Renal pelvis (tissue), 12 donors: ENCODE results near the gene TMEM250. TPM values are rescaled to one million over a fixed set of nuclear protein-coding genes. Genes with fewer than 3 reads are reported as not detected.
"Not testable (repeated sequence)": the region's sequence is repeated elsewhere in the genome, so short reads cannot be mapped to it uniquely, and the experiment has no call there.

Source experiments
- DNase-seq: peaks from one replicate; pipeline ENCODE4 v3.0.0-alpha.2; 2013
- long read RNA-seq, 16 experiments: transcript quantifications; one replicate each; lab custom pipeline, GENCODE V29; 2026
- polyA plus RNA-seq, 3 donors: library from polyadenylated mRNA; unstranded; fragments of 120-200 nt; gene quantifications; one replicate each; pipeline ENCODE4 v1.2.1, GENCODE V29; 2013; ENCODE audit not compliant: insufficient read length in 3 of 3

TMEM250 gene
- 10 to 100 TPM; 19.9 to 24.5 (median 23.2) TPM for polyA plus RNA-seq
- long read RNA-seq, donor 1, transcript TMEM250-201 (2 exons, 2,823 nt), result major isoform, 13 of 23 reads
- long read RNA-seq, donor 1, partial matches to known transcripts, result 9 of 23 reads
- long read RNA-seq, donor 1, other reads (novel, unspliced or antisense), result 0 of 23 reads
- long read RNA-seq, donor 2, transcript TMEM250-201 (2 exons, 2,823 nt), result major isoform, 15 of 17 reads
- long read RNA-seq, donor 2, partial matches to known transcripts, result 0 of 17 reads
- long read RNA-seq, donor 2, other reads (novel, unspliced or antisense), result 0 of 17 reads
- long read RNA-seq, donor 3, transcript TMEM250-201 (2 exons, 2,823 nt), result major isoform, 12 of 20 reads
- long read RNA-seq, donor 3, partial matches to known transcripts, result 8 of 20 reads
- long read RNA-seq, donor 3, other reads (novel, unspliced or antisense), result 0 of 20 reads
- long read RNA-seq, donor 4, transcript TMEM250-201 (2 exons, 2,823 nt), result major isoform, 11 of 11 reads
- long read RNA-seq, donor 4, partial matches to known transcripts, result 0 of 11 reads
- long read RNA-seq, donor 4, other reads (novel, unspliced or antisense), result 0 of 11 reads
- long read RNA-seq, donor 5, partial matches to known transcripts, result 0 of 2 reads
- long read RNA-seq, donor 5, other reads (novel, unspliced or antisense), result 0 of 2 reads
- long read RNA-seq, donor 6, transcript TMEM250-201 (2 exons, 2,823 nt), result major isoform, 9 of 10 reads
- long read RNA-seq, donor 6, partial matches to known transcripts, result 0 of 10 reads
- long read RNA-seq, donor 6, other reads (novel, unspliced or antisense), result 0 of 10 reads
- long read RNA-seq, donor 7, transcript TMEM250-201 (2 exons, 2,823 nt), result major isoform, 16 of 17 reads
- long read RNA-seq, donor 7, partial matches to known transcripts, result 0 of 17 reads
- long read RNA-seq, donor 7, other reads (novel, unspliced or antisense), result 0 of 17 reads
- long read RNA-seq, donor 8, partial matches to known transcripts, result 0 of 2 reads
- long read RNA-seq, donor 8, other reads (novel, unspliced or antisense), result 0 of 2 reads
- long read RNA-seq, donor 9, transcript TMEM250-201 (2 exons, 2,823 nt), result major isoform, 7 of 9 reads
- long read RNA-seq, donor 9, partial matches to known transcripts, result 0 of 9 reads
- long read RNA-seq, donor 9, other reads (novel, unspliced or antisense), result 0 of 9 reads
- long read RNA-seq, donor 10, transcript TMEM250-201 (2 exons, 2,823 nt), result major isoform, 5 of 5 reads
- long read RNA-seq, donor 10, partial matches to known transcripts, result 0 of 5 reads
- long read RNA-seq, donor 10, other reads (novel, unspliced or antisense), result 0 of 5 reads
- long read RNA-seq, donor 11, transcript TMEM250-201 (2 exons, 2,823 nt), result major isoform, 6 of 6 reads
- long read RNA-seq, donor 11, partial matches to known transcripts, result 0 of 6 reads
- long read RNA-seq, donor 11, other reads (novel, unspliced or antisense), result 0 of 6 reads
- long read RNA-seq, donor 12, transcript TMEM250-201 (2 exons, 2,823 nt), result major isoform, 19 of 19 reads
- long read RNA-seq, donor 12, partial matches to known transcripts, result 0 of 19 reads
- long read RNA-seq, donor 12, other reads (novel, unspliced or antisense), result 0 of 19 reads
- long read RNA-seq, donor 13, transcript TMEM250-201 (2 exons, 2,823 nt), result major isoform, 8 of 8 reads
- long read RNA-seq, donor 13, partial matches to known transcripts, result 0 of 8 reads
- long read RNA-seq, donor 13, other reads (novel, unspliced or antisense), result 0 of 8 reads
- long read RNA-seq, donor 14, result 0 reads
- long read RNA-seq, donor 15, transcript TMEM250-201 (2 exons, 2,823 nt), result major isoform, 22 of 23 reads
- long read RNA-seq, donor 15, partial matches to known transcripts, result 0 of 23 reads
- long read RNA-seq, donor 15, other reads (novel, unspliced or antisense), result 0 of 23 reads
- long read RNA-seq, donor 16, transcript TMEM250-201 (2 exons, 2,823 nt), result major isoform, 10 of 10 reads
- long read RNA-seq, donor 16, partial matches to known transcripts, result 0 of 10 reads
- long read RNA-seq, donor 16, other reads (novel, unspliced or antisense), result 0 of 10 reads

DNA sequence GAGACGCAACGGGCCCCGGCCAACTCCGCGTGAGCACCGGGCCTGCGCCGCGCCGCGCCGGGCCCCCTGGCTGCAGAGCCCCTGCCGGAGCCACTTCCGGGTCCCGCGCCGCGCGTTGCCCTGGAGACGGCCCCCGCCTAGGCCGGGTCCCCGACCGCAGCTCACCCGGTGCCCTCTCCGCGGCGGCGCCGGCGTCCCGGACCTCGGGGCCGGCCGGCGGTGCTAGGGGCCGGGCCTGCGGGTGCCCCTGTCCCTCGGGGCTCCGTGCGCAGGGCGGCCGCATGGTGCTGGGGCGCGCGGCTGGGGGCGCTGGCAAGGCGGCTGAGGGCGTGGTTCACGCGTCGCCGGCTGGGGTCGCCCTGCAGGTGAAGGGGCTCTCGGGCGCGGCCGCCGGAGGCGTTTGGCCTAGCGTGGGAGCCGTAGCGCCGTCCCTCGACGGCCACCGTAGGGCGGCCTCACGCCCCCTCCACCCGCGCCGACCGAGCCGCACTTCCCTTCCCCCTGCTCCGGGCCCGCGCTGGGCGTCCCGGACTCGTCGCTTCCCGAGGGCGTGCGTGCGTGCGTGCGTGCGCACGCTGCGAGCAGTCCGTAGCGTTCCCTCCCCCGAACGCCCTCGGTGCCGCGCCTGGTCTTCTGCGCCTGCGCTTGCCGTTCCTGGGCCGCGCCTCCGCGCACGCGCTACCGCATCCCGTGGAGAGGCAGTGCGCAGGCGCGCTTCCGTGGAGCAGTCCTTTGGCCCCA, at the start of gene TMEM250:
Gene TMEM250 (minus strand): TSS at position 556 of the 741 bp plus-strand sequence. CDS start 1,975 bp downstream, outside the sequence.
- peak; percentile 94 for DNase-seq

- DNase-seq, result no peak
Measured at GRCh38 chr9:136163248-136163850, 44.7 kb upstream of the TMEM250 start.

DNA sequence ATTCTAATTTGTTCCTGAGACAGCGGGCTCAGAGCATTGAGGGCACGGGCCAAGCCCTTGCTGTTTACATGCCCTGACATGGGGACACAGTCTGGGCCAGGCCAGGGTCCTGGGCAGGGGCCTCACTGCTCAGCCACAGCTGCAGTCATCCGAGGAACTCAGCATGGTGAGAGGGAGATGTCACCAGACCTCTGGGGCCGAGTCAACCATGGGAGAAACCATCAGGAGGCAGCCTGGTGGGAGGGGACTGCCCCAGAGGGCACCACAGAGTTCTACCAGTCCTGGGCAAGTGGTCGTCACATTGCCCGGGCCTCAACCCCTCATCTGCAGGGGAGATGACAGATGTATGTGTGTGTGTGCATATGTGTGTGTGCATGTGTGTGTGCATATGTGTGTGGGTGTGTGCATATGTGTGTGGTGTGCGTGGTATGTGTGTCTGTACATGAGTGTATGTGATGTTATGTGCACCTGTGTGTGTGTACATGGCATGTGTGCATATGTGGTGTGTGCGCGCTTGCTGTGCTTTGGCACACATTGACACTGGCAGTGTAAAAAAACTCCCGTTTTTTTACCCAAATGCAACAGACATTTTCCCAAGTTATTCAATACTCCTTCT, 42.4 kb upstream of the TMEM250 start:
- no peak for DNase-seq

DNA sequence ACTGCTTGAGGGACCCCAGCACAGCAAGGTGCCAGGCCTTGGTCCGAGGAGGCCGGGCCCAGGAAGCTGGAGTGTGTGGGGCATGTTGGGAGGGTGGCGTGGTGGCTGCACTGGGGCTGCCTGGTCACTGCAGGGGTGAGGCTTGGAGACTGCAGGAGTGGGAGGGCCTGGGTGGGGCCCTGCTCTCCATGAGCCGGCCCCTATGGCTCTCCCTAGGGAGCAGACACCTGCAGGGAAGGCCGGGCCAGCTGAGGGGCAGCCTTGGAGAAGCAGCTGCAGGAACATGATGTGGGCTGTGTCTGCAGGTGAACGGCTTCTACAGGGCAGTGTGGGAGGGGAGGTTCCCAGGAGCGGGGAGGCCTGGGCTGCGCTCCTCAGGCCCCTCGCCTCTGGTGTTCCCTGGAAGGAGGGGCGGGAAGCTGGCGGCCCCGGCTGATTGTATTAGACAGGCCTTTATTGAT, 41.7 kb upstream of the TMEM250 start:
- no peak for DNase-seq

DNA sequence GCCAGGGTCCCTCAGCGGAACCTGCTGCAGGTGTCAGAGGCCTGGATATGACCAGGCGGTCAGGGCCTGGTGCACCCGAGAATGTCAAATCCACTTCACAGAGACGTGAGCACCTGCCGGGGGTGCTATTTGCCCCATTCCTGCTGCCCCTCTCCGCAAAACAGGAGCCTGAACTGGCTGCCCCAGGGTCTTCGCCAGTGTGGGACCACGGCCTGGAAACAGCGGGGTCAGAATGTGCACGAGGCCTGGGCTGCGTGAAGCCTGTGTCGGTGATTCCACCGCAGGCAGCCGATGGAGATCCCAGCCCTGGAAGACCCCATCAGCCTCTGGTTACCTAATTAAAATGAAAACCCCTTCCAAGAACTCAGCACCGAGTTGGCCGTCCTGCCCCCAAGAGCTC, 41.2 kb upstream of the TMEM250 start:
- no peak for DNase-seq

- no peak for DNase-seq
Measured at GRCh38 chr9:136157477-136158265, 39.0 kb upstream of the TMEM250 start.

GRCh38 chr9:136156209-136157120, 37.8 kb upstream of the TMEM250 start:
- peak; percentile 68 for DNase-seq

DNA sequence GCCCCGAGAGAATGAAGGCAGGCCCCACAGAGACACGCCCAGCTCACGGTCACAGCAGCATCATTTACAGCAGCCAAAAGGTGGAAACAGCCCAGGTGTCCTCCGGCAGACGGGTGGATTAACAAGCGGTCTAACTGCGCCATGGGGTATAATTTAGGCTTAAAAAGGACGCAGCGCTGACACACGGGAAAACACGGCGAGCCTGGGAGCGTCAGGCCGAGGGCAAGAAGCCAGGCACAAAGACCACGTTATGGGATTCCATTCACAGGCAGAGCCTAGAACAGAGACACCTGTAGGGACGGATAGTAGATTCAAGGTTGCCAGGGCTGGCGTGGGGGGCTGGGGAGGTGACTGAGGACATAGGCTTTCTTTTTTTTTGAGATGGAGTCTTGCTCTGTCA, 36.9 kb upstream of the TMEM250 start:
- DNase-seq, result no peak

- DNase-seq, result no peak
Measured at GRCh38 chr9:136154943-136155342, 36.3 kb upstream of the TMEM250 start.

GRCh38 chr9:136153381-136154065, 34.8 kb upstream of the TMEM250 start:
- no peak for DNase-seq

DNA sequence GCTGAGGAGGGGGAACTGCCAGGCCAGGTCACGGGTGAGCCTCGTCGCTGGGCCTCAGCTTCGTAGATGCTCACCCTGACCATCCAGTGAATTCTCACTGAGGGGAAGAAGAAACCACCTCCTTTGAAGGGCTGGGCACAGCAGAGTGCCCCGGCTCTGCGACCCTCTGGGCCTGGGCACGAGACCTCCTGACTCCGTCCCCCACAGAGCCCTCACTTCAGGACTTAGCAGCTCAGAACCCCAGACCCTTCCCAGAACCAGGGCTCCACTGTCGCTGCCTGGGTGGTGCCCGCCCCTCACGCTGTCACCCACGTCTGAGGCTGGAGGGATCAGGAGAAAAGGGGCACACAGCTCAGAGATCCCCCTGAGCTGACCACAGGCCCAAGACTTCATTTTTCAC, 34.3 kb upstream of the TMEM250 start:
- no peak for DNase-seq

DNA sequence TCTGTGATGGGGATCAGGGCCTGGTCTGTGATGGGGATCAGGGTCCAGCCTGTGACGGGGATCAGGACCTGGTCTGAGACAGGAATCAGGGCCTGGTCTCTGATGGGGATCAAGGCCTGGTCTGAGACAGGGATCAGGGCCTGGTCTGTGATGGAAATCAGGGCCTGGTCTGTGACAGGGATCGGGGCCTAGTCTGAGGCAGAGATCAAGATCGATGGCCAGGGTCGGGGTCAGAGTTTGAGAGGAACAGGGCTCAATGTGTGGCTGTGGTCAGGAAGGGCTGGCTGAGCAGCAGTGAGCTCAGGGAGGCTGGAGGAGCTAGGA, 33.8 kb upstream of the TMEM250 start:
- no peak for DNase-seq

GRCh38 chr9:136151848-136152542, 33.3 kb upstream of the TMEM250 start:
- DNase-seq, result no peak

GRCh38 chr9:136151214-136151804, 32.6 kb upstream of the TMEM250 start:
- DNase-seq, result no peak

DNA sequence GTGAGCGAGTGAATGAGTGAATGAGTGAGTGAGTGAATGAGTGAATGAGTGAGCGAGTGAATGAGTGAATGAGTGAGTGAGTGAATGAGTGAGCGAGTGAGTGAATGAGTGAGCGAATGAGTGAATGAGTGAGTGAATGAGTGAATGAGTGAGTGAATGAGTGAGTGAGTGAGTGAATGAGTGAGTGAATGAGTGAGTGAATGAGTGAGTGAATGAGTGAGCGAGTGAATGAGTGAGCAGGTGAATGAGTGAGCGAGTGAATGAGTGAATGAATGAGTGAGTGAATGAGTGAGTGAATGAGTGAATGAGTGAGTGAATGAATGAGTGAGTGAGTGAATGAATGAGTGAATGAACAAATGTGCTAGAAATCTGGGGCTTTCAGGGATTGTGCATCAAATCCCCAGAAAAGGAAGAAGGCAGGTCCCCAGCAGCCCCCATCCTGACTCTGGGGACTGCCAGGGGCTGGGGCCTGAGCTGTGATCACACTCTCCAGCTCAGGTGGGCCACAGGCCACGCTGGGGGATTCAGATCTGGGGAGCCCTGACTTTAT, 32.1 kb upstream of the TMEM250 start:
- DNase-seq, result not testable (repeated sequence)
